Measurements from ENCODE around the gene TFR2.

The TFR2 gene

DNA sequence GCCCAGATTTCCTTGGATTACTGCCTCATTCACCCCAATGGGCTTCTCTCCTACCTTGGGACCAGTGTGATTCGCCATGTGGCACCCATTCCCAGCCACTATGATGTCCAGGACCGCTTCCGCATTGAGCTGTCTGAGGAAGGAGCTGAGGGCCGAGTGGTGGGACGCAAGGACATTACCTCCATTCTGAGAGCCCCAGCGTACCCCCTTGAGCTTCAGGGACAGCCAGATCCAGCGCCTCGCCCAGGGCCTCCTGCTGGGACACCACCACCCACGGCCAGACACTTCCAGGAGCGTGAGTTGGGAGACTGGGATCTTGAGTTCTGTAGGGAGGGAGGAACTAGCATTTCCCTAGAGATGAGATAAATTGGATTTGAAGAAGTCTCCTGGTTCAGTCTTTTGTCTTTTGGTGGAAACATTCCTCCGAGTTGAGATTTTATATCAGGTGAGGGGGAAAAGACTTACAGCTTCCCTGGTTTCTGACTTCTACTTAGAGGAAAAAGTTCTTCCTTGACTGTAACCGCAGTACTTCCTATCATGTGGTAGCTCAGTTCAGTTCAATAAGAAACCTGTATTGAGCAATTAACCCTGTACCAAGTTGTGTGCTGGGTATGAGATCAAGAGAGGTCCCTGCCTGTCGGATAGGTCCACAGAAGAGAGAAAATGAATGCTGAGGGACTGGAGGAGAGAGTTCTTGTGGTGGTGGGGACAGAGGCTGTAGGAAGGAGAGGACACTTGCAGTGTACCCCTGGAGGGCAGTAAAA, 27.8 kb downstream of the TFR2 start:
- DNase-seq (ENCODE audit: low read depth) = no peak

DNA sequence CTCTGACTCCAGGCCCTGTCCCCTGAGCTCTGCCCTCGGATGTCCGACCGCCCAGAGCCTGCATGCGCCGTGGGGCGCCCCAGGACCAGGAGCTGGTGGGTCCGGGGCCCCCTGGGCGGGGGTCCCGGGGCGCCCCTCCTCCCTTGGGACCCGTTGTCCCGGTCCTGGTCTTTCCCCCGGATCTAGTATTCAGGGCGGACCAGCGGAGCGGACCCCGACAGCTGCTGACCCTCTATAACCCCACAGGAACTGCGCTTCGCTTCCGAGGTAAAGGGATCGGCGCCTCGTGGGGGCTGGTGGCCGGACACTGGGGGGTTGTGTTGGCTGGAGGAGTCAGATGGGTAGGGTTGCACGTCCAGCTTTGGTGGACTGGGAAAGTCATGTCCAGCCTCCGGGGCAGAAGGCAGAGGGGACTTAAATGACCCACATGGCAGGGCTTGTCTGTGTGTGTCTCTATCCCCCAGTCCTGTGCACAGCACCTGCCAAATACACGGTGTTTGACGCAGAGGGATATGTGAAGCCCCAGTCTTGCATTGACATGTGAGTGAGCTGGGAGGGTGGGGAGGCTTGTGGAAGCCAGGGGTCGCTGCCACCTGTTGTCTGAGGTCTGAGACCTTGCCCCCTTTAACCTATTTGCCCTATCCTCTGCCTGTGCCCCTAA, 28.5 kb downstream of the TFR2 start:
- DNase-seq (ENCODE audit: low read depth) = no peak

DNA sequence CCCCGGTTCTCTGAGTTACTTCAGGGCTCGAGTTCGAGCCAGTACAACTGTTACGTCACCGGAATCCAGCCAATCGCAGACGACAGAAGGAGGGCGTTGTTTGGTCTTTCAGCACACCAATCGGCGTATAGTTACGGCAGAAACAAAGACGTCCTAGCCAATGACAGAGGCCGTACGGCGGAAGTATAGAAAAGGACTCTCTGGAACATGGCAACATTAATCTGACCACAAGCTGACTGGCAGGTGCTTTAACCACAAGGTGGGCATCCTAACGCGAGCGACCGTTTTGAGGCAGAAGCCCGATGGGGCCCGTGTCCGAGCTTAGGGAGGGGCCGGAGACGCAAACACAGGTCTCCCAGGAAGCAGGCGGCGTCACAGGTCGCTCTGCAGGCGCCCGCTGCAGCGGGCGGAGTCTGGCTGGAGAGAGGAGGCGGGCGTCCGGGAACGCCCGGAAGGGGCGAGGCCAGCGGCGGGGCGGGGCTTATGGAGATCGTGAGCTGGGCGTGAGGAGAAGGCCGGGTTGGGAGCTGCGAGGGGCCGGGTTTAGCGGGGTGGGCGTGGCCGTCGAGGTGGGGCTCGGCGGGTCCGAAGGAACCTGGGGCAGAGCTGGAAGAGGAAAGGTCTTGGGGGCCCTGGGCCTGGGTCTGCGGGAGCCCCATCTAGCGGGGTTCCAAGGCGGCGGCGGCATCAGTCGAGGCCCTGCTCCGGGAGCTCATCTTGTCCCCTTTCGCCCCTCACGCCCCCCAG, 29.2 kb downstream of the TFR2 start, which contains the start of gene MOSPD3:
Gene MOSPD3, plus strand, starts transcription at position 558 of the 747 bp plus-strand sequence. CDS start 252 bp downstream, outside the sequence.
- DNase-seq (ENCODE audit: low read depth) = peak; percentile 96

DNA sequence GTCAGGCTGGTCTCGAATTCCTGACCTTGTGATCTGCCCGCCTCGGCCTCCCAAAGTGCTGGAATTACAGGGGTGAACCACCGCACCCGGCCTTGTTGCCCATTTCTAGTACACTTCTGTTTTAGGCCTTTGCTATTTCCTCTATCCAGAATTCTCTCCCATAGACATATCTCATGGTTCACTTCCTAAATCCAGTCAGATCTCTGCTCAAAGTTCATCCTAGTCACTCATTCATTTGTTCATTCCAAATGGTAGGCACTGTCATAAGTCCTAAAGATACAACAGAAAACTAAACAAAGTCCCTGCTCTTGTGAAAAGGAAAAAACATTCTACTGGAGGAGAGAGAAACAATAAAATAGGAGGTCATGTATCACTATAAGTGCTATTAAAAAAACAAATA, 31.4 kb downstream of the TFR2 start:
- DNase-seq (ENCODE audit: low read depth) = no peak

DNA sequence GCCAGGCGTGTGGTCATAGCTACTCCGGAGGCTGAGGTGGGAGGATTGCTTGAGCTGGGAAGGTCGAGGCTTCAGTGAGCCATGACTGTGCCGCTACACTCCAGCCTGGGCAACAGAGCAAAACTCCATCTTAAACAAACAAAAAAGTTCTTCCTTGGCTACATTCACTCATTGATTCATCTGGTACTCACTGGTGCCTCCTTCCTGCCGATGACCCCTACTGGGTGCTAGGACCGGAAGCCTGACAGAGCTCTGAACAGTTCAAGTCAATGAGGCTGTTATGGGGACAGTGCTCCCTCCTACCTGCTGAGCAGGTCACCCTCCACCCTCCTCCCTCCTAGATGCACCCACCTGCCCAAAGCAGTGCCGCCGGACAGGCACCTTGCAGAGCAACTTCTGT, 34.2 kb downstream of the TFR2 start:
- no peak for DNase-seq (ENCODE audit: low read depth)

DNA sequence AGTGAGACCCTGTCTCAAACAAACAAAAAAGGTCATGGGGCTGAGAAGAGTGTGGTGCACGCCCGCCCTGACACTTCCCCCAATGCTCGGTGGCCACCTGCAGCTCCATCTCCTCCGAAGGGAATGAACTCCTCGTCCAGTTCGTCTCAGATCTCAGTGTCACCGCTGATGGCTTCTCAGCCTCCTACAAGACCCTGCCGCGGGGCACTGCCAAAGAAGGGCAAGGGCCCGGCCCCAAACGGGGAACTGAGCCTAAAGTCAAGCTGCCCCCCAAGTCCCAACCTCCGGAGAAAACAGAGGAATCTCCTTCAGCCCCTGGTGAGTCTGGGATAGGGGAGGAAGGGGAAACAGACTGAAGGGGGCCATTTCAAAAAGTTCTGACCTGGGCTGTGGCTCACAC, 35.0 kb downstream of the TFR2 start:
- no peak for DNase-seq (ENCODE audit: low read depth)

DNA sequence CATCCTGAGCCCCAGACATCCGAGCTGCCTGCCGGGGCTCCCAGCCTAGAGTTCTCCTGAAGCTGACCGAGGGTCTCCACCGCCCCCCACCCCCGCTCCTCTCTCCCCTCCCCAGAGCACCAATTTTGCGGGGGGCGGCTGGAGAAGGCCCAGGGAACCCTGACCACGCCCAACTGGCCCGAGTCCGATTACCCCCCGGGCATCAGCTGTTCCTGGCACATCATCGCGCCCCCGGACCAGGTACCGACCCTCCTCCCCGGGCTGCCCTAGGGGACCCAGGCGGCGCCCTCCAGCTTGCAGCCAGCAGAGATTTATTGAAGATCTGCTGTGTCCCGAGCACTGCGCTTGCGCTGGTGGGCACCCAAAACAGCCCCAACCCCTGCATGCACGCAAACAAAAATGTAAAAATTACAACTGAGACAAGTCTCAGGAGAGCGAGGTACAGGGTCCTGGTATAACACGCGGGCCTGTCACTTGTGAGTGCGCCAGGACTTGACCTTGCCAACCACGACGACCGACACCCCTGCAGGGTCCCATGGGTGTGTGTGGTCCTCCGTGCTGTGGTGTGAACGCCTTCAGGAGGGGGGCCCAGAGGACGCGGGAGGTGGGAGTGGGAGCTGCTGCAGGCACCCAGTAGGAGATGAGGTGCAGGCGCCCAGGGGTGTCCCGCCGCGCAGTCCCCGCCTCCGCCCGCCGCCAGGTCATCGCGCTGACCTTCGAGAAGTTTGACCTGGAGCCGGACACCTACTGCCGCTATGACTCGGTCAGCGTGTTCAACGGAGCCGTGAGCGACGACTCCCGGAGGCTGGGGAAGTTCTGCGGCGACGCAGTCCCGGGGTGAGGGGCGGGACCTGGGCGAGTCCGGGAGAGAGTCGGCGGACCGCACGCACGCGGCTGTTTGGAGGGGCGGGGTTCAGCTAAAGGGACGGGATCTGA, 36.1 kb downstream of the TFR2 start:
- DNase-seq (ENCODE audit: low read depth) = no peak

DNA sequence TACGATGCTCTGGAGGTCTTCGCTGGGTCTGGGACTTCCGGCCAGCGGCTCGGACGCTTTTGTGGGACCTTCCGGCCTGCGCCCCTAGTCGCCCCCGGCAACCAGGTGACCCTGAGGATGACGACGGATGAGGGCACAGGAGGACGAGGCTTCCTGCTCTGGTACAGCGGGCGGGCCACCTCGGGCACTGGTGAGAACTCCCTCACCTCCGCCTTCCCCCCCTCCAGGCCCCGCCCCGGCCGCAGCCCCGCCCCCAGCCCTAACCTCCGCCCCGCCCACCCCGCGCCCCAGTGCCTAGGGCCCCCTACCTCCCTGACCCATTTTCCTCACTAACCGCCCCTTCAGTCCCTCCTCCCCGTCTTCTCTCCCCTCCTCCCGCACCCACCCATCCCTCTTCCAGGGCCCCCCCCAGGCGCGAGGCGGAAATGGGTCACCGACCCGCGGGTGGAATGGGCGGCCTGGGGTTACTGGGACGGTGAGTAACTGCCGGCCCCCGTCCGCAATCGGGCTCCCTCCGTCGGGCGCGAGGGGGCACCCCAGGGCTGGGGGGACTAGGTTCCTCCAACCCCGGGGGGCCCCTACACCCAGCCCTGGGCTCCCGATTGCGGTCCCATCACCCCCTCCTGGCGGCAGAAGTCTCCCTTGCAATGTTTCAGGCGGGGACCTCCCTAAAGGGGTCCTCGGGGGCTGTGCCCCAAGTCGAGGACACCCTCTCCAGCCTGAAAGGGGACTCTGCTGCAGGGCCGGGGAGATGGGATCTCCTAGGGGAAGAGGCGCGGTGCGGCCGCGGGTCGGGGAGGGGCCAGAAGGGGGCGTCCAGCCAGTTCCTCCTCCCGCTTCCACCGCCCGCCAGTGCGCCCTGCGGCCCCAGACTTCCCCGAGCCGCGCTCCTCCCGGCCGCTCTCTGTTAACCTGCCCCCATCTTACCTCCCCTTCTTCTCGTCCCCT, 37.0 kb downstream of the TFR2 start:
- DNase-seq (ENCODE audit: low read depth) = peak; percentile 69

DNA sequence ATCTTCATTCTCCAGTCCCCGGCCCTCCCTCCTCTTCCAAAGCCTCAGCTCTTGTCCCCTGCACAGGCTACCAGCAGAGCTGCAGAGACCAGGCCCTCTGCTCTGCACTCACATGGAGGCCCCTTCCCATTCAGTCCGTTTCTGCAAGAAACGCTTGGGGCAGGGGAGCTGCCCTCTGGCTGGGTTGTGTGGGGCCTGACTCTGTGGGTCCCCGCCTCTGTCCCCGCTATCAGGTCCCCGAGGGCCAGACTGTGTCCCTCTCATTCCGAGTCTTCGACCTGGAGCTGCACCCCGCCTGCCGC, 37.7 kb downstream of the TFR2 start:
- DNase-seq (ENCODE audit: low read depth) = no peak

DNA sequence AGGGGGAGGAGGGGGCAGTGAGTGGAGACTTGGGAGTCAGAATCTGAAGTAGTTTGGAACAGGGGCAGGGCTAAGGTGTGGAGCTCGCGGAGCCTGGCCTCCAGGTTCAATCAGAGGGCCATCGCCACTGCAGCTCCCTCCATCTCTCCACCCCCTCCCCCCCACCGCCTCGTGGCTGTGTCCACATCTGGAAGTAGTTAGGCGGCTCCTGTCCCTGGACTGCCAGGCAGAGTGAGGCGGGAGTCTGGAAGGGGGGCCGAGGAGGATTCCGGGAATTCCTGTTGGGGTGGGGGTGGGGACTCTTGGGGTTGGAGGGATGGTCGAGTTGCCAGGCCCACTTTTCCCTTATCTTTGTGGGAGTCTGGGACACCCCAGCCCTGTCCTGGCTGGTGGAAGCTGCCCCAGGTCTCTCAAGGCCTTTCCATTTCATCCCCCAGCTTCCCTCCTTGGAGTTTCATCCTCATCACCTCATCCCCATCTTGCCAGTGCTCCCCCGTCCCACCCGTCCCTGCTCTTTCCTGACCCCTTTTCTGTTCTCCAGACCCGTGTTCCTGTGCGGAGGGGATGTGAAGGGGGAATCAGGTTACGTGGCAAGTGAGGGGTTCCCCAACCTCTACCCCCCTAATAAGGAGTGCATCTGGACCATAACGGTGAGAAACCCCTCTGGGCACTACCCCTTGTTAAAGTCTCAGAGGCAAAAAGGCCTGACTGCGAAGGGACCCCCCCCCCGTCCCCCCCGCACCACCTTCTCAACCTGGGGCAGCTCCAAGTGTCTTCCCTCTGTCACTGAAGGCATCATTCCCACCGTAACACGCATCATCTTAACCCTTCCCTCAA, 38.2 kb downstream of the TFR2 start:
- no peak for DNase-seq (ENCODE audit: low read depth)

DNA sequence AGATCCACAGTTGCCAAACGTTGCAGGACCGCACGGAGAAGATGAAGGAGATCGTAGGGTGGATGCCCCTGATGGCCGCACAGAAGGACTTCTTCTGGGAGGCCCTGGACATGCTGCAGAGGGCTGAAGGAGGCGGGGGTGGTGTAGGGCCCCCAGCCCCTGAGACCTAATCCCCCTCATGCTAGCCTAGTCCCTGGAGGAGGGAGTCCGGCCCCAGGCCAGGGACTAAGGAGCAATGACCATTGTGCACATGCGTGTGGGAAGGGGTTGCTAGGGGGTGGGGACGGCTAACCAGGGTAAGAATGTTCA, 40.7 kb downstream of the TFR2 start:
- no peak for DNase-seq (ENCODE audit: low read depth)

DNA sequence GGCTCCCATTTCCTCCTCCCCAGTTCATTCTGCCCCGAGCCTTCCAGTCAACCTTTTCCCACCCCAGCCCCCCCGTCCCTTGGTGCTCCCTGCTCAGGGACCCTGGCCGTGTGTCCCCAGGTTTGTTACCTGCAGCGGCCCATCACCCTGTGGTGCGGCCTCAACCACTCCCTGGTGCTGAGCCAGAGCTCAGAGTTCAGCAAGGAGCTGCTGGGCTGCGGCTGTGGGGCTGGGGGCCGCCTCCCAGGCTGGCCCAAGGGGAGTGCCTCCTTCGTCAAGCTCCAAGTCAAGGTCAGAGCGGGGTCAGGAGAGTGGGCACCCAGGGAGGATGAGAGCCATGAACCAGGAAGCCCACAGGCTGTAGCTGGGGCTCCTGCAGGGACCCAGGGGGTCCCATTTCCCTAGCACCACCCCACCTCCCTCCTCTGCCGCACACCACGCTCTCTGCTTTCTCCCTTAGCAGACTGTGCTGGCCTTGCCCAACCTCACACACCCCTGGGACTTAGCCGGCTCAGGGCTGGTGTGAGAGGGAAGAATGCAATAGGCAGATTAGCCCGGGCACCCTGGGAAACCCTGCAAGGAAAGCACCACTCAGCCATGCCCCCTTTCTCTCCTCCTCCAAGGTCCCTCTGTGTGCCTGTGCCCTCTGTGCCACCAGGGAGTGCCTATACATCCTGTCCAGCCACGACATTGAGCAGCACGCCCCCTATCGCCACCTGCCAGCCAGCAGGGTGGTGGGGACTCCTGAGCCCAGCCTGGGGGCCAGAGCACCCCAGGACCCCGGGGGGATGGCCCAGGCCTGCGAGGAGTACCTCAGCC, 41.2 kb downstream of the TFR2 start:
- no peak for DNase-seq (ENCODE audit: low read depth)

DNA sequence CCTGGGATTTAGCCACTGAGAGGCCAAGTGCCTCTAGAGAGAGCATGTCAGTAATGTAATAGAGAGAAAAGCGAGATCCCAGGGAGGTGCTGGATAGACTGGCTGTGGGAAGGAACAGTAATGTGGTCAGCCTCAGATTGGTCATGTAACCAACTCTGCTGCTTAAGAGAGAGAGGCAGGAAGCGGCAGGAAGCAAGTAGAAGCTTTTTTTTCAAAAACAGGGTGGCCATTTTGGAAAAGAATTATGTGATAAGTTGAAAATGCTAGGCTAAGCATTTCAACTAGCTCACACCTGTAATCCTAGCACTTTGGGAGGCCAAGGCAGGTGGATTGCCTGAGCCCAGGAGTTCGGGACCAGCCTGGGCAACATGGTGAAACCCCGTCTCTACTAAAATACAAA, 42.9 kb downstream of the TFR2 start:
- no peak for DNase-seq (ENCODE audit: low read depth)

DNA sequence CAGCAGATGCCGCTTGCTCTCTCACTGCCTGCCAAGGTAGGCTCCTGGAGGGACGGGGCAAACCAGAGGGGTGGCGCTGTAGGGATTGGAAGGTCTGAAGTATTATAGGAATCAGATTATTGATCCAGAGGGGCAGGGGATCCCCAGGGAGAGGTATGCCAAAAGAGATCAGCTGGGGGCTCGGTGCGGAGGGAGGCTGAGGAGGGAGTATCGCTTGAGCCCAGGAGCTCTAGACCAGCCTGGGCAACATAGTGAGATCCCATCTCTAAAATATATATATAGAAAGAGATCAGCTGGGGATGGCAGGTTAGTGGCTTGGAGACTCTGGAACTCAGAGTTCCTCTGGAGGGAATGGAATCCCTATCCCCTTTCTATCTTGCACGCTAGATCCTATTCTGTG, 46.2 kb downstream of the TFR2 start:
- no peak for DNase-seq (ENCODE audit: low read depth)

DNA sequence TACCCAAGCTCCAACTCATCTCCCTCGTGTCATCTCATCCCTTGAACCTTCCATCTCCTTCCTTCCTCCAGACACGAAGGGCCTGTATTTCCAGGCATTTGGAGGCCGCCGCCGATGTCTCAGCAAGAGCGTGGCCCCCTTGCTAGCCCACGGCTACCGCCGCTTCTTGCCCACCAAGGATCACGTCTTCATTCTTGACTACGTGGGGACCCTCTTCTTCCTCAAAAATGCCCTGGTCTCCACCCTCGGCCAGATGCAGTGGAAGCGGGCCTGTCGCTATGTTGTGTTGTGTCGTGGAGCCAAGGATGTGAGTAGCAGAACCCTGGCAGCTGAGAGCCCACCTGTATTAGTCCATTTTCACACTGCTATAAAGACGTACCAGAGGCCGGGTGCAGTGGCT, 49.8 kb downstream of the TFR2 start:
- DNase-seq (ENCODE audit: low read depth) = no peak

DNA sequence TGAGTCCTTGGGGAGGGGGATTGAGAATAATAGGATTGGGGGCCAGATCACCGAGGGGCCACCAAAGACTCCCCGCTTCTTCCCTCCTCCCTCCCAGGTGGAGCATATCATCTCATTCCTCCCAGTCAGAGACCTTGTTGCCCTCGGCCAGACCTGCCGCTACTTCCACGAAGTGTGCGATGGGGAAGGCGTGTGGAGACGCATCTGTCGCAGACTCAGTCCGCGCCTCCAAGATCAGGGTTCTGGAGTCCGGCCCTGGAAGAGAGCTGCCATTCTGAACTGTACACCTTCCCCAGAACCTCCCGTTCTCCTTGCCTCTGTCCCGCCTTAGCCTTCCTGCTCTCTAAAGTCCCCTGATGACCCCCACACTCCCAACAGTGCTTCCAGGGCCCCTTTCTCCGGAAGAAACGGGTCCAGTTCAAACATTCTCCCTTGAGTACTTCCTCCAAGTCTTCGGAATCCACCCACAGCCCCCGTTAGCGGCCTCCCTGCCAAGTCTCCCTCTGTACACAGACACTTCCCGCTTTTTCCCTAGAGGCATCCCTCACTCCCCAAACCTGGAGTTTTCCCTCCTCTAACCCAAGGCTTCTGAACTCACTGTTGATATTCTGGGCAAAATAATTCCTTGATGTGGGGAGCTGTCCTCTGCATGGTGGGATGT, 51.1 kb downstream of the TFR2 start:
- DNase-seq (ENCODE audit: low read depth) = no peak

DNA sequence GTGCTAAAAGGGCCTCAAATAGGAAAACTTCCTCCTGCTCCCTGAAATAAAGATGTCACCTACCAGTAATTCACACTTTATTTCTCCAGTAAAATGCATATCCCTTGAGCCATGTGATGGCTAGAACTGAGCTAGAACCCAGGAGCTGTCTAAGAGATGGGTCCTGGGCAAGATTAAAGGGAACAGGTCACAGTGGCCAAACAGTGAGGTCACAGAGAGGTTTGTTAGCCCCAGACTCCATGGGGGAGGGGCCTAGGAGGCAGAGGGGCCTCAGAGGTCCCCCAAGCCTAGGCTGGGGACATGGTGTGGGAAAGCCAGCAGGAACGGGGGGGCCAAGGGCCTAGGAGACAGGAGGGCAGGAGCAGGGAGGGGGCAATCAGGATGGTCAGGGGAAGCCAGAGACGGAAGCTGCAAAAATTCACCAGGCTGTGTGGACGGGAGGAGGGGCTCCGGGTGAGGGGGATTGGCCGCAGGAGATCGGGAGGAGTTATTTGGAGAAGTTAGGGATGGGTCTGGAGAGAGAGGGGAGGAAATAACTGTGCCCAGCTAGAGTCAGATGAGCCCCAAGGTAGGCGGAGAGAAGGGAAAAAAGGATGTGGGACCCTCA, 51.9 kb downstream of the TFR2 start:
- DNase-seq (ENCODE audit: low read depth) = no peak

DNA sequence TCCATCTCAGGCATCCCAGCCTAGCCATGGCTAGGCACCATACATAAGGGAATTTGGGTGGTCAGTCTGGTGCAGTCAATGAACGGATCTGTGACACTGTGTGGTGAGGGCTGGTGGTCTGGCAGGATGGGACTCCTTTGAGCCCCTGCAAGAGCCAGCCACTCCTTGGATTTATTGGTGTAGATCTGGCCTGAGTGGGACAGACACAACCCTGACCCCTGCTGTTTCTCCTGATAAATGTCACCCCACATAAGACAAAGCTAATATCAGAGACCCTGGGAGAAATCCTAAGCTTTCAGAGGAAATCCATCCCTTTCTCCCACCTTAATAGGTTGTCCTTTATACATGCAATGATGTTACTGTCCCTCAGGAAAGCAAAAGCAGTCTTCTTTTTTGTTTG, 52.9 kb downstream of the TFR2 start:
- no peak for DNase-seq (ENCODE audit: low read depth)
